Erythroblast (primary cell): Measurements from ENCODE around the gene FAM216B.
"Not testable (repeated sequence)": the region's sequence is repeated elsewhere in the genome, so short reads cannot be mapped to it uniquely, and the experiment has no call there.

Source experiments
- GATA1 ChIP-seq: IDR thresholded peaks from 2 replicates; pipeline ENCODE4 v1.6.1; 2011; ENCODE audit warnings: low read depth, mild to moderate bottlenecking, control low read depth, low read length, moderate library complexity
- POLR2A ChIP-seq: IDR thresholded peaks from 2 replicates; pipeline ENCODE4 v1.6.1; 2011; ENCODE audit warnings: mild to moderate bottlenecking, low read length

DNA sequence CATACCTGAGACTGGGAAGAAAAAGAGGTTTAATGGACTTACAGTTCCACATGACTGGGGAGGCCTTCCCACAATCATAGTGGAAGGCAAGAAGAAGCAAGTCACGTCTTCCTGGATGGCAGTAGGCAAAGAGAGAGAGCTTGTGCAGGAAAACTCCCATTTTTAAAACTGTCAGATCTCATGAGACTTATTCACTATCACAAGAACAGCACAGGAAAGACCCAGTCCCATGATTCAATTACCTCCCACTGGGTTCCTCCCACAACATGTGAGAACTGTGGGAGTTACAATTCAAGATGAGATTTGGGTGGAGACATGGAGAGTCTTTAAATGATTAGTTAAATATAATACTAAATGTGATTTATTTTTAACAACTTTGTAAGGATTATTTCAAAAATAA is 38.3 kb downstream of the FAM216B start:
- not testable (repeated sequence) for TF ChIP-seq POLR2A, GATA1
